ENCODE results near the gene SSRP1.

SSRP1 gene

DNA sequence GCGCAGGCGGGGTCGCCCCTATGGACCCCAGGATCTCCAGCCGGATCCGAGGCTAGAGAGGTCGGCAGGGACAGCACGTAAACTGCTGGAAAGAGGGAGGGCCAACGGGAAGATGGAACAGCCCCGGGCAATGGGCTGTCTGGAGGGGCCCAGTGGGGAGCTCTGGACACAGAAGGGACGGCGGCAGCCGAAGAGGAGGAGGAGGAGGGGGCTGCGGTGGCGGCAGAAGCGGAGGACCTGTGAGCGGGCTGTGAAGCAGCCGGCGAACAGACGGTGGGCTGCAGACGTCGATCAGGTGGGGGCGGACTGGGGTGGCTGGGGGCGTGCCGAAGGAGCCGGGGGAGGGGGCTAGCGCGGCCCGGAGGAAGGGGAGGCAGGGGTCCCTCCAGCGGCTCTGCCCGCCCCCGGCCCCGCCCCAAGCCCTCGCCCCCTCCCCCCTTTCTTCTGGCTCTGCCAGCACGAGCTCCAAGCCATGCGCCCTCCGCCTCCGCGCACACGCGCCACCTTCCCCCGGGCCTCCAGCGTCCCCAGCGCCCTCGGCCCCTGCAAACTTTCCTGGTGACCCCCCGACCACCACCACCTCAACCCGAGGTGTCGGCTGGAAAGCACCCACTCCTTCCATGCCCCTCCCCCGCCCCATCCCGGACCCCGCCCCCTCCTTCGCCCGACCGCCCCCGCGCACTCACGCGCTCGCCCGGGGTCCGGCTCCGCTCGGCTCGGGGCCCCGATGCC is 11.4 kb downstream of the SSRP1 start:
- peaks cover 61% of the 10 kb centered on the region for H3K36me3 ChIP-seq (ENCODE audit: insufficient read depth, insufficient read length, low read length)
- H3K4me1 ChIP-seq (ENCODE audit: insufficient read depth, insufficient read length) = peaks cover 17% of the 10 kb centered on the region
- H3K4me3 ChIP-seq (ENCODE audit: insufficient read length, low read depth) = peak overlapping the region; percentile 84
- TF ChIP-seq SUZ12 (IDR thresholded peaks at IDR 0.05; ENCODE audit: extremely low read depth, insufficient read depth, insufficient read length) = no peak
- no peak for TF ChIP-seq ZNF274 (IDR thresholded peaks at IDR 0.05; ENCODE audit: low read depth, low read length)
- no peak for TF ChIP-seq YY1 (IDR thresholded peaks at IDR 0.05; ENCODE audit: insufficient read depth, insufficient read length)
- DNase-seq (ENCODE audit: low read depth, low spot score) = no peak
- H3K9ac ChIP-seq (ENCODE audit: insufficient read length, low read depth) = peak overlapping the region; percentile 92
- H3K27me3 ChIP-seq (ENCODE audit: insufficient read depth, insufficient read length) = no peaks in the 10 kb centered on the region
- no peaks in the 10 kb centered on the region for H3K9me3 ChIP-seq (ENCODE audit: insufficient read depth, low read length)

DNA sequence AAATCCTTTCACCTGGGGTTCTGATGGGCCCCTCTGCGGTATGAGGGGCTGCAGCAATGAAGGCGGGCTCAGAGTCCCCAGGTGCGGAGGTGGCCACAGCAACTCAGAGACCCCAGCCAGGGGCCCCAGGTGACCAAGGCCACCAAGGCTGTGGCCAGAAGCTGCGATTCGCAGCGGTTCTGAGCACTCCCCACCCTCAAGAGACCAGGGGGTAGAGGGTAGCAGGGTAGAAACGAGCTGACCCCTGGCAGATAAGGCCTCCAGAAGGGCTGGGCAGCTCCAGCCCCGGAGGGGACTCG is 11.9 kb downstream of the SSRP1 start:
- TF ChIP-seq YY1 (IDR thresholded peaks at IDR 0.05; ENCODE audit: insufficient read depth, insufficient read length) (no peak), SUZ12 (IDR thresholded peaks at IDR 0.05; ENCODE audit: extremely low read depth, insufficient read depth, insufficient read length) (no peak), ZNF274 (IDR thresholded peaks at IDR 0.05; ENCODE audit: low read depth, low read length) (no peak)
- Histone ChIP-seq H3K9me3 (ENCODE audit: insufficient read depth, low read length) (no peaks in the 10 kb centered on the region), H3K4me3 (ENCODE audit: insufficient read length, low read depth) (peak overlapping the region; percentile 84), H3K36me3 (ENCODE audit: insufficient read depth, insufficient read length, low read length) (peaks cover 60% of the 10 kb centered on the region), H3K9ac (ENCODE audit: insufficient read length, low read depth) (peak overlapping the region; percentile 92), H3K4me1 (ENCODE audit: insufficient read depth, insufficient read length) (peaks cover 17% of the 10 kb centered on the region), H3K27me3 (ENCODE audit: insufficient read depth, insufficient read length) (no peaks in the 10 kb centered on the region)
- no peak for DNase-seq (ENCODE audit: low read depth, low spot score)

- Histone ChIP-seq H3K9me3 (ENCODE audit: insufficient read depth, low read length) (no peaks in the 10 kb centered on the region), H3K9ac (ENCODE audit: insufficient read length, low read depth) (peak overlapping the region; percentile 92), H3K4me3 (ENCODE audit: insufficient read length, low read depth) (peak overlapping the region; percentile 84), H3K27me3 (ENCODE audit: insufficient read depth, insufficient read length) (no peaks in the 10 kb centered on the region), H3K4me1 (ENCODE audit: insufficient read depth, insufficient read length) (peaks cover 19% of the 10 kb centered on the region), H3K36me3 (ENCODE audit: insufficient read depth, insufficient read length, low read length) (peaks cover 59% of the 10 kb centered on the region)
- DNase-seq (ENCODE audit: low read depth, low spot score) = no peak
- no peak for TF ChIP-seq SUZ12 (IDR thresholded peaks at IDR 0.05; ENCODE audit: extremely low read depth, insufficient read depth, insufficient read length)
- TF ChIP-seq YY1 (IDR thresholded peaks at IDR 0.05; ENCODE audit: insufficient read depth, insufficient read length) = no peak
- TF ChIP-seq ZNF274 (IDR thresholded peaks at IDR 0.05; ENCODE audit: low read depth, low read length) = no peak
These were observed 12.4 kb downstream of the SSRP1 start for GRCh38 chr11:57323167-57323854.

GRCh38 chr11:57322256-57323166 is 13.2 kb downstream of the SSRP1 start:
- peak overlapping the region; percentile 84 for H3K4me3 ChIP-seq (ENCODE audit: insufficient read length, low read depth)

DNA sequence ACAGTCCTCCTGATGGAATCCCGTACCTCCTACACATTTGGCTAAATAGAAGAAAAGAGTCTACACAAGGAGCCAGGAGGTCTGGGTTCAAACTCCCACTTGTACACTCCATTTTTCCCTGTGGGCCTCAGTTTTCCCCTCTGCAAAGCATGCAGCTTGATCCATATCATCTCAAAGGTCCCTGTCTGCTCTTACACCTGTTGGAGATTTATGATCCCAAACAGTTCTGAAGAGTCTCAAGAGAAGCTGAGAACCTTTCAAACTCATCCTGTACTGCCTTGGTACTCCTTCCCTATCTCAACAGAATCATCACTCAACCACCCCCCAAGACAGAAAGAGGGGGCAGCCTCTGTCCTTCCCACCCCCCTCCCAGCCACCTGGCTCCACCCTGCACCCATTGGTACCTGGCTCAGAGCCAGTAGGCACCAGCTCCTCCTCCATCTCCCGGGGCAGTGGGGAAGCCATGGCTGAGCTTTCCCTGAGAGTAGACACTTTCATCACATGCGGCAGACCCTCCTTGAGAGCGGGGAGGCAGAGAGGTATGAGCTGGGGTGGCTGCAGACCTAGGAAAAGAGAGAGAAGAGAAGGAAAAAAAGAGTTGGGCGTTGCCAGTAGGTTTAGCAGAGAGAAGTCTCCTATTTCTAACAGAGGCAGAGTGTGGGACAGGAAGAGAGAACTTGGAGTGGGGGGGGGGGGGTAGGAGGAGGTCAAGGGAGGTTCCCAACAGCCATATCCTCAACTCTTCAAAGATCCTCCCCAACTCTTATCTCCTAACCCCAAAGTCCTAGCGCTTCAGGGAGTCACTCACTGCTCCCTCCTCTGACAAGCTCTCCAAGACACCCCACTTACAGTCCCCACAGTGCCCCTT is 14.1 kb downstream of the SSRP1 start:
- Histone ChIP-seq H3K27me3 (ENCODE audit: insufficient read depth, insufficient read length) (no peaks in the 10 kb centered on the region), H3K9ac (ENCODE audit: insufficient read length, low read depth) (peak overlapping the region; percentile 70), H3K9me3 (ENCODE audit: insufficient read depth, low read length) (no peaks in the 10 kb centered on the region), H3K4me1 (ENCODE audit: insufficient read depth, insufficient read length) (peaks cover 20% of the 10 kb centered on the region), H3K4me3 (ENCODE audit: insufficient read length, low read depth) (peak overlapping the region; percentile 19), H3K36me3 (ENCODE audit: insufficient read depth, insufficient read length, low read length) (peaks cover 59% of the 10 kb centered on the region)
- TF ChIP-seq YY1 (IDR thresholded peaks at IDR 0.05; ENCODE audit: insufficient read depth, insufficient read length) (no peak), ZNF274 (IDR thresholded peaks at IDR 0.05; ENCODE audit: low read depth, low read length) (no peak), SUZ12 (IDR thresholded peaks at IDR 0.05; ENCODE audit: extremely low read depth, insufficient read depth, insufficient read length) (no peak)
- no peak for DNase-seq (ENCODE audit: low read depth, low spot score)

More at GRCh38 chr11:57322256-57323166, 13.2 kb downstream of the SSRP1 start:
- DNase-seq (ENCODE audit: low read depth, low spot score) = no peak
- Histone ChIP-seq H3K27me3 (ENCODE audit: insufficient read depth, insufficient read length) (no peaks in the 10 kb centered on the region), H3K9ac (ENCODE audit: insufficient read length, low read depth) (peak overlapping the region; percentile 70), H3K36me3 (ENCODE audit: insufficient read depth, insufficient read length, low read length) (peaks cover 59% of the 10 kb centered on the region), H3K9me3 (ENCODE audit: insufficient read depth, low read length) (no peaks in the 10 kb centered on the region), H3K4me1 (ENCODE audit: insufficient read depth, insufficient read length) (peaks cover 20% of the 10 kb centered on the region)
- TF ChIP-seq SUZ12 (IDR thresholded peaks at IDR 0.05; ENCODE audit: extremely low read depth, insufficient read depth, insufficient read length) (no peak), YY1 (IDR thresholded peaks at IDR 0.05; ENCODE audit: insufficient read depth, insufficient read length) (no peak)

- H3K36me3 ChIP-seq (ENCODE audit: insufficient read depth, insufficient read length, low read length) = peaks cover 59% of the 10 kb centered on the region
- H3K4me1 ChIP-seq (ENCODE audit: insufficient read depth, insufficient read length) = peaks cover 17% of the 10 kb centered on the region
- no peak overlapping the region for H3K9ac ChIP-seq (ENCODE audit: insufficient read length, low read depth)
- DNase-seq (ENCODE audit: low read depth, low spot score) = no peak
- no peaks in the 10 kb centered on the region for H3K27me3 ChIP-seq (ENCODE audit: insufficient read depth, insufficient read length)
- no peaks in the 10 kb centered on the region for H3K9me3 ChIP-seq (ENCODE audit: insufficient read depth, low read length)
- TF ChIP-seq SUZ12 (IDR thresholded peaks at IDR 0.05; ENCODE audit: extremely low read depth, insufficient read depth, insufficient read length) (no peak), YY1 (IDR thresholded peaks at IDR 0.05; ENCODE audit: insufficient read depth, insufficient read length) (no peak), ZNF274 (IDR thresholded peaks at IDR 0.05; ENCODE audit: low read depth, low read length) (no peak)
- H3K4me3 ChIP-seq (ENCODE audit: insufficient read length, low read depth) = no peak overlapping the region
These were observed 14.8 kb downstream of the SSRP1 start for GRCh38 chr11:57320719-57321387.
